NCI-H2081 treated with DMSO at 0.1 percent for 48 hours (cell line): Measurements from ENCODE around the gene CUTA.
"Not testable (repeated sequence)": the region's sequence is repeated elsewhere in the genome, so short reads cannot be mapped to it uniquely, and the experiment has no call there.

Experiments used
- DNase-seq: peaks from one replicate; lab custom pipeline; 2025; lab: John Stamatoyannopoulos, UW

CUTA gene

DNA sequence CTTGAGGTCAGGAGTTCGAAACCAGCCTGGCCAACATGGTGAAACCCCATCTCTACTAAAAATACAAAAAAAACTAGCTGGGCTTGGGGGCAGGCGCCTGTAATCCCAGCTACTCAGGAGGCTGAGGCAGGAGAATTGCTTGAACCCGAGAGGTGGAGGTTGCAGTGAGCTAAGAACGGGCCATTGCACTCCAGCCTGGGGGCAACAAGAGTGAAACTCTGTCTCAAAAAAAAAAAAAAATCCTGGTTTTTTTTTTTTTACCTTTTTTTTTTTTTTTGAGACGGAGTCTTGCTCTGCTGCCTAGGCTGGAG lies 50.2 kb downstream of the CUTA start:
- not testable (repeated sequence) for DNase-seq

DNA sequence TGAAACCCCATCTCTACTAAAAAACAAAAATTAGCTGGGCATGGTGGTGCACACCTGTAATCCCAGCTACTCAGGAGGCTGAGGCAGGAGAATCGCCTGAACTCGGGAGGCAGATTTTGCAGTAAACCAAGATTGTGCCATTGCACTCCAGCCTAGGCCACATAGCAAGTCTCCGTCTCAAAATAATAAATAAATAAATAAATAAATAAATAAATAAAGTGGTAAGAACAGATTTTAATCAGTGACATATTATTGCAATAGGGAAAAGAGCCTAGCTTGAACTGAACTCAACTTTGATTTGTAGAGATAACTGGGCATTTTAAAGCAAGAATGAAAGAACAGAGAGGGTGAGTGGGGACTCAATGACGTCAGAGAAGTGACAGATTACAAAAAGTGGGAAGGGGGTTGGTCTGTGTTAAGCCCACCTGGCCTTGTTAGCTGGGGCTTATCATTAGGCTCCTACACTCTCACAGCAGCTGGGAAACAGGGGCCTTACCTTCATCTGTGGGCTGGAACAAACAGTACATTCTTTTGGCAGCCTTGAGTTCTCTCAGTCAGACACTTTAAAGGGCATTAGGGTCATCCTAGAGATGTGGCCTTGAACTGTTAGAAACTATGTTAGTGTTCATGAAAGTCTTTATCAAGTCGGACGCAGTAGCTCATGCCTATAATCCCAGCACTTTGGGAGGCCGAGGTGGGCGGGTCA lies 50.7 kb downstream of the CUTA start:
- no peak for DNase-seq
